HG03135 (cell line): Measurements from ENCODE around the gene S100A8.

Source experiments
- ATAC-seq: cut with Tn5 transposase; IDR thresholded peaks from one replicate; pipeline ENCODE4 v1.9.1; 2021; ENCODE audit warnings: mild to moderate bottlenecking, moderate library complexity; ENCODE audit not compliant: unreplicated experiment

S100A8 gene

GRCh38 chr1:153393926-153394325 is 3.1 kb upstream of the S100A8 start:
- ATAC-seq = no peak

DNA sequence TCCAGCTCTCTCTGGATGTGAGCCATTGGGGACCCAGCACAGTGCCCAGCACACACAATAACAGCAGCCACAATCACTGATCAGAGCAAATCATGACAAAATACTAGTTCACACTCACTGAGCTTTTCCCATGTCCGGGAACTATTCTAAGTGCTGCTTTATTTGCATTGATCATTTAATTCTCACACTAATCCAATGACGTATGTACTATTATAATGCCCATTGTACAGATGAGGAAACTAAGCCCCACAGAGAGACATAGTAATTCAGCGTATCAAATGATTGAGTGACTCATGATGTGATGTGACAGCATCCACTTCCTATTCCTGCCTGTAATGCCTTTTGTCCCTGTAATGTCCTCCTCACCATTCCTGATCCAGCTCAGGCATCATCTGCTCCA is 1.9 kb upstream of the S100A8 start:
- no peak for ATAC-seq

DNA sequence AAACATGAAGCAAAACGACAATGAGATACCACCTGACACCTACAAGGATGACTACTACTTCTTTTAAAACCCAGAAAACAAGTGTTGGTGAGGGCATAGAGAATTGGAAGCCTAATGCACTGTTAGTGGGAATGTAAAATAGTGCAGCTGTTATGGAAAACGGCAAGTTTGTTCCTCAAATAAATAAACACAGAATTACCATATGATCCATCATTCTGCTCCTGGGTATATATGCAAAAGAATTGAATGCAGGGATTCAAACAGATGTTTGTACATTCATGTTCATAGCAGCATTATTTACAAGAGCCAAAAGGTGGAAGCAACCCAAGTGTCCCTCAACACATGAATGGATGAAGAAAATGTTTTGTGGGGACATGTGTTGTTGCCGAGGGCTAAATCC is 1.4 kb upstream of the S100A8 start:
- no peak for ATAC-seq

DNA sequence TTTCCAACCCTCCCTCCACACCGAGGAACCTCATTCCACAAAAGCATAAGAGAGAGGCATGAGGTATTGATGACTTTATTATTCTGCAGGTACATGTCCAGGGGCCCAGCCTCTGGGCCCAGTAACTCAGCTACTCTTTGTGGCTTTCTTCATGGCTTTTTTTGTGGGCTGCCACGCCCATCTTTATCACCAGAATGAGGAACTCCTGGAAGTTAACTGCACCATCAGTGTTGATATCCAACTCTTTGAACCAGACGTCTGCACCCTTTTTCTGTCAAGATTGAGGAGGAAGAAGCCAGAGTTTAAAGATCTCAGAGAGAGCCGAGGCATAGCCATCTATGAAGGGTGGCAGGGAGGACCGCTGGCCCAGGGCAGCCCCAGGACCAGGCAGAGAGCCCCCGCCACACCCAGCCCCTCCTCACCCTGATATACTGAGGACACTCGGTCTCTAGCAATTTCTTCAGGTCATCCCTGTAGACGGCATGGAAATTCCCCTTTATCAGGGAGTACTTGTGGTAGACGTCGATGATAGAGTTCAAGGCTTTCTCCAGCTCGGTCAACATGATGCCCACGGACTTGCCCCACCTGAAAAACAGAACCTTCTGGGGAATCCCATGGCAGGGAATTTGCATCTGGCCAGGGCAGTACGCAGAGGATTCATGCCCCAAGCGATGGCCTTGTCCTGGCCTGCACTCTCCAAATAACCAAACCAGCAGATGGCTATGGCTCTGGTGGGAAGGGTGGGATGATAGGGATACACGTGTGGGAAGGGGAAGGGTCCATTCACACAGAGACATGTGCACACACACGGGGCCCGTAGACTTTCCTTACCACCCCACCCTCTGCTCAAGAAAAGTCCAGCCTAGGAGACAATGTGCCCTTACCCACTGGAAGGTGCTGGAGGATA is 647 bp downstream of the S100A8 start:
- no peak for ATAC-seq

GRCh38 chr1:153389401-153389800 is 1.5 kb downstream of the S100A8 start:
- no peak for ATAC-seq

GRCh38 chr1:153387785-153388184 is 3.1 kb downstream of the S100A8 start:
- no peak for ATAC-seq

DNA sequence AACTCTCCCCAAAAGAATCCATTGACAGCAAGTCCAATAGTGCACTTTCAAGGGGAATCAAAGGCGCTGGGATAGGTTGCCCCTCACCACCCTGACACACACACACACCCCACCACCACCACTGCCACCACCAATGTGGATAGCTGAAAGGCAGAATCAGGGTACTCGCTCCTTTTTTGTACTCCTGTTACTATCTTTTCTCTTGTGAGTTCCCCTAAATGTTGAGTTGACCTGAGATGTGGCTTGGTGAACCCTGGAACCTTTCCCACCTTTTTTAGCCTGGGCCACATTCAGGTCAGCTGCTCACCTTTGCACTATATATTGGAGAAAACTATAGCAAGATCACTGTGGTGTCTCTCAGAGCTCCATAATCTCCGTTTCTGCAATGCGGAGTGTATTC is 3.9 kb downstream of the S100A8 start:
- ATAC-seq = no peak

GRCh38 chr1:153386500-153386901 is 4.4 kb downstream of the S100A8 start:
- no peak for ATAC-seq

DNA sequence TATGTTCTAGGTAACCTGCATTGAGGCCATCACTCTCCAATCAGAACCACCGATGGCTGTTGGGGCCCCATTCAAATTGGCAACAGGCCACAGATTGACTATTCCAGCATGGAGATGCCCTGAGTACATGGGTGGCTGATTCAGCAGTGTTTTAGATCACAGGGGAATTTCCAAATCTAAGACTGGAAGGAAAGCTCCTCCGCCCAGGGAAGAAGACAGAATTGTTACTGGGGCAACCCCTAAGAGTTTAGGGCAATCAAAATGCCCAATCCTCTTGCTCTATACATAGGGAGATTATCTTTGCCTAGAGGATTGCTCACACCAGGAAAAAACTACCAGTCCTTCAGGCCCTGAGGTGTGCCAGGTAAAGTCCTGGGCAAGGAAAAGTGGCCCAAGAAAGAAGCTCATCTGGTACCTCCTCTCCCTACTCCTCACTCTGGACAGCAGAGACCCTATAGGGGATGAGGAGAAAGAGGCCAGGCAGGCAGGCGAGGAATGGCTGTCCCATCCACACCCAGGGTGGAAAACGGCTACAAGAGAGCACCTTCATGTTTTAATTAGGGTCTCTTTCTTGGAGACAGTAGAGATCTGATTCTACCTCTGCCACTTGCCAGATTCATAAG is 5.8 kb downstream of the S100A8 start:
- ATAC-seq = no peak

GRCh38 chr1:153380711-153381110 is 10.2 kb downstream of the S100A8 start:
- ATAC-seq = no peak

DNA sequence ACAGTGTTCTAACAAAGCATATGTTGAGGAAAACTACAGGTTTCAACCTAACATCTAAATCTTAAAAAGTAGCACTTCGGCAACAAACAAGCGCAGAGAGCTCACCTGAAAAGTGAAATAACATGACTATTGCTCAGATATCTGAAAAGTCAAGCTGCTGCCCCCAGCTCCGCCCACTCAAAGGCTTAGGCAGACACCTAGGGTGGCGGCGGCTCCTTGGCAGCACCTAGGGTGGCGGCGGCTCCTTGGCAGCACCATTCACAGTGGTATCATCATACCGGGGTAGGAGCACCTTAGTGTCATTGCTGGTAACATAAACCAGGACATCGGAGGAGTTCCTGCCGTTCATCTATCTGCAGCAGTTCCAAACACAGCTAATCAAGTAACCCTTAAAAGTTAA is 11.3 kb downstream of the S100A8 start:
- ATAC-seq = no peak

DNA sequence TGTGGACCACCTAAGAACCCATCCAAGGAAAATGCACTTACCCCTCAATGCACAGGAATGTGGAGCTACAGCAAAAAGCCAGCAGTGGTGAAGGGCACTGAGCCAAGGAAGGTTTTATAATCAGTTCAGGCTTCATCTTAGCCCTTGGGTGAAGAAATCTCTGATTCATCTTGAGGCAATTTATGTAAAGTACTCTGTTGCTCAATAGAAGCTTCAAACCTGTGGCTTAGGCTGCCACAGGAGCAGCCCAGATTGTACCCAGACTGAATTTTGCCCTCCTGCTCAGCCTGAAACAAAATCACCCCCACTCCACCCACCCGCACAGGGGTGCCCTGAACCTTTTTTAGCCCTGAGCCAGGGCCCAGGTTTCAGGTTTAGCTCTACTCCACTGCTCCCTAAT is 15.4 kb downstream of the S100A8 start, which contains the start of gene S100A12:
Gene S100A12 (minus strand): TSS at position 111 of the 400 bp plus-strand sequence. CDS start 1,029 bp downstream, outside the sequence.
- ATAC-seq = no peak

DNA sequence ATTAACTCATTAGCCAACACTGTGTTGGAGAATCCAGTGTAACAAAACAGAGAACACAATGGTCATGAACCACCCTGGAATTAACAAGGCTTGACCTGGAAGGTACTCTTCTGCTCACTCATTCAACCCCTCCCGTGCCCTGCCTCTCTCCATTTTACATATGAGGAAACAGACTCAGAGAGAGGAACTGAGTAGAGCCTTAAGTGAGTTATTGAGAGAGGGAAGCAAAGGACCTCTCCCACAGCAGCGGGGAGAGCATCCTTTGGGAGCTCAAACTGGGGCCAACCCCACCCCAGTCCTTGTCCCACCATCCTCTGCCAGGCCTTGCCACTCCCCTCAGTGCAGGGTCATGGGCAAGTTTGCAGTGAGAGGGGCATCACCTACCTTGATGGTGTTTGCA is 16.8 kb downstream of the S100A8 start:
- ATAC-seq = no peak

- ATAC-seq = no peak
Measured at GRCh38 chr1:153372571-153372970, 18.3 kb downstream of the S100A8 start.

- no peak for ATAC-seq
Measured at GRCh38 chr1:153371231-153371630, 19.6 kb downstream of the S100A8 start.

GRCh38 chr1:153370146-153370545 is 20.7 kb downstream of the S100A8 start:
- ATAC-seq = no peak

- no peak for ATAC-seq
Measured at GRCh38 chr1:153368495-153368894, 22.4 kb downstream of the S100A8 start.

DNA sequence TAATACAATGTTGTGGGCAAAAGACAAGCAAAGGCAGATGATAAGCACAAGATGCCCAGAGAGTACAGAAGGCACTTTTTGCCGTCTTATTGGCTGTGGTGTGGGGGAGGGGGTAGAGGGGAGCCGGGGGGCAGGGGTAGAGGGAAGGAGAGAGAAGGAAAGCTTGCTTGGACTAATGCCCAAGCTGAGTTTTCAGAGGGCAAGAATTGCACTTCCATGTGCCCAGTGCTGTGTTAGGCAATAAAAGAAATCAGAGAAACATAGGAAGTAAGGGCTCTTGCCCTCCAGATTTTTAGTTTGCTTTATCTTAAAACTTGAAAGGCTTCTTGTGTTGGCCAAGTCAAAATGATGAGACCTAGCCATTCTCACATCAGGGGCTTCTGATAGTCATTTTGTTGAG is 23.8 kb downstream of the S100A8 start:
- no peak for ATAC-seq

- ATAC-seq = no peak
Measured at GRCh38 chr1:153366261-153366660, 24.6 kb downstream of the S100A8 start.

DNA sequence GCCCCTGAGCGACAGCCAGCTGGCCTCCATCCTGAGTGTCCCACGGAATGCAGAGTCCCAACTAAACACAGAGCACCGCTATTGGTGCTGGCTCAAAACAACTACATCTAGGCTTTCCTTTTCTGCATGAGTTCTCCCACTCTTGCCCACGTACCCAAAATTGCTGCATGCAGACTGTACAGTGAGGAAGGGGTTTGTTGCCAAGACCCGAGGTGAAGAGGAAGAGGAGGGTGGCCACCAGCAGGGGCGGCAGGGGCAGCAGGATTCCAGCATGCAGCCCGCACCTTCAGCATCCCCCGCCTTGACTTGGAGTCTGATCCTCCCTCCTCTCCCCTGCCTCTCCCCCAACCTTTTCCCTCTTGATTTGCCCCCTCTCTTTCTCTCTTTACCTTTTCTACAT is 25.2 kb downstream of the S100A8 start:
- no peak for ATAC-seq

DNA sequence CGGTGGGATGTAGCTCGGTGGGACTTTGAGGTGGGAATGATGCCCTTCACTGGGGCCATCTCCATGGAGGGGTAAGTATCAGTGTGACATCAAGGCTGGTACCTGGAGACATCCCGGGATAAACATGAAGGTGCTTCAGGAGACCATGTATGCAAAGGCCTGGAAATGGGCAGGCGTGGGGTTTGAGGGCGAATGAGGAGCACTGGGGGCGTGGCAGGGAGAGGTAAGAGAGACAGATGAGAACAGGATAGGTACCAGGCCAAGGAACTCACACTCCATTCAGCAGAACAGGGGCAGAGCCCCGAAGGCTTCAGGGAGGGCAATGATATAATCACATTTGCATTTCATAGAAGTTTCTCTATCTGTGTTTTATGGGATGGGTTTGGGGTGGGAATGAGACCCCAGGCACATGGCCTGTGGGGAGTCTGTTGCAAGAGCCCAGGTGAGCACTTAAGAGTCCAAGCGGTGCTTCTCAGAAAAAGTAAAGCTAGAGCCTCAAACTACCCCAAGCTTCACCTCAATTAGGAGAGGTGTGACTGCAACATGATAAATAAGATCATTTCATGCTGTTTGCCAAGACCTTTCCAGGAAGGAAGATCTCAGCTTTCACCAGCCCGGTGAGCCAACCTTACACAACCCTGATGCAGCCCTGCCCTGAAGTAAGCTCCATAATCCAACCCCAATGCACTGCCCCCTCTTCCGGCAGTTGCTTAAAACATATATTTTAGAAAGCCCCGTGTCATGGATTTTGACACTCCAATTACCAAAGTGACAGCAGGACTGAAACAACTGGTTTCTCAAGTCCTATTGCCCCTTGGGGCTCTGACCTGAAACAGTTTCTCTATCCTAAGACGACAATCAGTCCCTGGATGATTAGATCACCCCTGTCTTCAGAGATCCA is 25.9 kb downstream of the S100A8 start:
- no peak for ATAC-seq
